ENCODE data around the gene EPHA2.

Gene EPHA2

GRCh38 chr1:16076865-16077238 lies 79.0 kb downstream of the EPHA2 start:
- in situ Hi-C loops (cut with HindIII; ENCODE audit: low sequenced_read_pairs): no loop called here

DNA sequence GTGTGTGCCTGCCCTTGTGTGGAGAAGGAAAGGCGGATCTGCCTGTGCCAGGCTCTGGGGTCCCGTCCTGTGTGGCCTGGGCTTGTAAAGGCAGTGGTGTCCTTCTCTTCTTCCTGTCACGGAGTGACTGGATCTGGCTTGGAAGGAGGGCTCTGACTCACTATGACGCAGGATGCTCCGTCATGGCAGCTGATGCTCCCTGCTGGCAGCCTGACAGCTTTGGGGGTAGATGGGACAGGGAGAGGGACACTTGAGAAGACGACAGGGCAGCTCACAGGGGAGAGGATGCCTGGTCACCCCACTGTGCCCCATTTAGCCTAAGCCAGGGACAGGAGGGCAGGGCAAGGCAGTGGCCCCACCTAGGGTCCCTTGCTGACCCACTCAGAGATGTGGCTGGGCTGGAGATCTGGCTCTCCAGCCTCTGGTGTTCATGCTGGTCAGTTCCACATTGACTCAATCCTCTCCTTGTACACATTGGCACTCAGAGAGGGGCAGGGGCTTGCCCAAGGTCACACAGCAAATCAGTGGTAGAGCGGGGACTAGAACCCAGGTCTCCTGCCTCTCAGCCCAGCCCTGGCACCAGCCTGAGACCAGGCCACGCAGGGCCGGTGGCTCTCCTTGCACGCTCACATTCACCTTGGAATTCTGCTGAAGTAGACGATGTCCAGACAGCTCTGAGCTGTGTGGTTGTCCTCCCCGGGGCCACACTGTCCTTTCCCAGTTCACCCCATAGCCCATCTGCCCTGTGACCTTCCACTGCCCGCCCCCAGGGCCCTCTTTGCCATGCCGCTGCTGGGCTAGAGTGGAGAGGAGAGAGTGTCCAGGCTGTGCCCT lies 79.6 kb downstream of the EPHA2 start:
- in situ Hi-C loops (cut with HindIII; ENCODE audit: low sequenced_read_pairs): no loop called here

GRCh38 chr1:16075337-16076030 lies 80.4 kb downstream of the EPHA2 start:
- in situ Hi-C loops (cut with HindIII; ENCODE audit: low sequenced_read_pairs): no loop called here

Data from DLD1 (cell line).